H1 (cell line): Measurements from ENCODE around the gene GP1BB.

Source experiments
- BCL11A ChIP-seq, 2 experiments: IDR thresholded peaks; one replicate each; pipeline ENCODE4 v1.6.1; 2011; ENCODE audit warnings: low read depth in 2 of 2, low read length in 2 of 2, mild to moderate bottlenecking in 2 of 2
- CHD1 ChIP-seq: IDR thresholded peaks from 2 replicates; pipeline ENCODE4 v1.6.1; 2012; ENCODE audit warnings: low read depth, low read length, improper control_type of control experiment
- CTCF ChIP-seq, 3 experiments: IDR thresholded peaks; 1 replicate in 2 of 3; 2 replicates in 1 of 3; pipeline versions ENCODE4 v1.5.1 to v1.6.1; 2011; ENCODE audit warnings: low read length in 3 of 3, mild to moderate bottlenecking in 3 of 3, inconsistent platforms in 2 of 3, low read depth in 1 of 3, moderate library complexity in 1 of 3; ENCODE audit not compliant: insufficient read depth in 1 of 3; ENCODE audit errors: control extremely low read depth in 1 of 3
- EZH2 ChIP-seq: fragments of 200-600 bp; sonication (generic); IDR thresholded peaks from 2 replicates; pipeline ENCODE4 v1.7.1; 2012; ENCODE audit warnings: low read depth, mild to moderate bottlenecking, moderate library complexity, low read length, inconsistent platforms; ENCODE audit not compliant: severe bottlenecking
- HDAC2 ChIP-seq, 2 experiments: fragments of 300-600 bp in 1 of 2; sonication (generic) in 1 of 2; IDR thresholded peaks; 2 replicates each; pipeline ENCODE4 v1.6.1; 2011 to 2012; ENCODE audit warnings: low read depth in 2 of 2, low read length in 2 of 2, mild to moderate bottlenecking in 2 of 2, moderate library complexity in 2 of 2, borderline replicate concordance in 1 of 2, inconsistent platforms in 1 of 2
- JUN ChIP-seq: IDR thresholded peaks from 2 replicates; pipeline ENCODE4 v1.6.1; 2011; ENCODE audit warnings: low read depth, mild to moderate bottlenecking, improper control_type of control experiment, low read length
- MAFK ChIP-seq: IDR thresholded peaks from 2 replicates; pipeline ENCODE4 v1.6.1; 2012; ENCODE audit warnings: low read depth, mild to moderate bottlenecking, improper control_type of control experiment, low read length
- MAX ChIP-seq: IDR thresholded peaks from 2 replicates; pipeline ENCODE4 v1.6.1; 2012; ENCODE audit warnings: inconsistent platforms
- SP2 ChIP-seq: IDR thresholded peaks from 2 replicates; pipeline ENCODE4 v1.6.1; 2012; ENCODE audit warnings: mild to moderate bottlenecking, low read length, inconsistent platforms
- TF ChIP-seq, protein P1 (sequence below): IDR thresholded peaks from 2 replicates; pipeline ENCODE4 v1.6.1; 2011; ENCODE audit warnings: low read length, improper control_type of control experiment

DNA sequence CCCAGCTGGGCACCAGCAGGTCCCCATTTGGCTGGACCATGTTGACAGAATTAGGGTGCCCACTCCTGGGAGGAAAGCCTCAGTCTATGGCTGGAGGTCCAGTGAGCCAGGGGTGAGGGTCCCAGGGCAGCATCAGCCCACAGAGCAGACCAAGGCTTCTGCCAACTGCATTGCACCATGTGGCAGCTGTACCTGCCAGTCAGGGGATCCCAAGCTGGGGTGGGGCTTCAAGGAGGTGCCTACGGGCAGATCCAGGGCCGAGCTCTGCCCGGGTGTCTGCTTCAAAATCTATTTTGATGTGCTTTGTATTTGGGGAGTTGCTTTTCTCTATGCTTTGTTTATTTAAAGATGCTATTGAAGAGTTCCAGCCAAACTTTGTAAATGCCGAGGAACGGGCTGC lies 10.4 kb downstream of the GP1BB start:
- TF ChIP-seq EZH2, result no peak
- no peak for TF ChIP-seq CTCF (IDR thresholded peaks at IDR 0.05; ENCODE audit: control extremely low read depth in 1 of 3, insufficient read depth in 1 of 3, low read depth in 1 of 3, low read length in 3 of 3)
- TF ChIP-seq HDAC2 (IDR thresholded peaks at IDR 0.05; ENCODE audit: borderline replicate concordance in 1 of 2, low read depth in 2 of 2, low read length in 2 of 2), result no peak
- no peak for TF ChIP-seq MAFK
- TF ChIP-seq MAX, result no peak
- TF ChIP-seq SP2, result no peak
- no peak for TF ChIP-seq JUN
- no peak for TF ChIP-seq CHD1
- no peak for TF ChIP-seq BCL11A (IDR thresholded peaks at IDR 0.05; ENCODE audit: low read depth in 2 of 2, low read length in 2 of 2)
- TF ChIP-seq, protein P1, sequence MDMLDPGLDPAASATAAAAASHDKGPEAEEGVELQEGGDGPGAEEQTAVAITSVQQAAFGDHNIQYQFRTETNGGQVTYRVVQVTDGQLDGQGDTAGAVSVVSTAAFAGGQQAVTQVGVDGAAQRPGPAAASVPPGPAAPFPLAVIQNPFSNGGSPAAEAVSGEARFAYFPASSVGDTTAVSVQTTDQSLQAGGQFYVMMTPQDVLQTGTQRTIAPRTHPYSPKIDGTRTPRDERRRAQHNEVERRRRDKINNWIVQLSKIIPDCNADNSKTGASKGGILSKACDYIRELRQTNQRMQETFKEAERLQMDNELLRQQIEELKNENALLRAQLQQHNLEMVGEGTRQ, result no peak
